A549 (cell line): Measurements from ENCODE around the gene CASP4. TPM values are rescaled to one million over a fixed set of nuclear protein-coding genes. Genes with fewer than 3 reads are reported as not detected.

Experiments used
- ATAC-seq, 2 experiments: fragments of 200-7000 bp in 1 of 2; fragments of >200 bp in 1 of 2; cut with Nextera tagmentation in 1 of 2; cut with Tn5 transposase in 1 of 2; 3 replicates each; pipeline versions ENCODE4 v1.8.0 to v1.9.1; 2018 to 2020; ENCODE audit warnings: mild to moderate bottlenecking in 1 of 2, moderate library complexity in 1 of 2
- CTCF ChIA-PET: fragments of 300-600 bp; sonication (Branson Sonifier 250); formaldehyde crosslinking; extraction: SDS; loops from one replicate; lab custom pipeline; 2021; ENCODE audit warnings: antibody characterized with exemption, inconsistent platforms; lab: Yijun Ruan, JAX
- POLR2A ChIA-PET: fragments of 350-600 bp; formaldehyde crosslinking; extraction: SDS; loops from one replicate; lab custom pipeline; 2021; ENCODE audit warnings: antibody characterized with exemption, inconsistent platforms; lab: Yijun Ruan, JAX
- DNase-seq, 2 experiments: peaks; one replicate each; pipeline versions ENCODE4 v3.0.0 to v3.0.0-alpha.2; 2011 to 2016; ENCODE audit warnings: low read depth in 1 of 2, low spot score in 1 of 2
- FAIRE-seq: peaks from 2 replicates; lab custom pipeline; 2011; peaks lifted over from hg19 to GRCh38; lab: Jason Lieb, UNC
- H3K27ac ChIP-seq, 2 experiments: fragments of >200 bp; sonication (Bioruptor Twin); formaldehyde crosslinking; 3 replicates each; pipeline ENCODE4 v1.5.1; 2016 to 2017
- H3K4me1 ChIP-seq: fragments of >200 bp; sonication (Bioruptor Twin); formaldehyde crosslinking; 3 replicates; pipeline ENCODE4 v1.6.1; 2016
- H3K4me2 ChIP-seq: fragments of >200 bp; sonication (Bioruptor Twin); formaldehyde crosslinking; 3 replicates; pipeline ENCODE4 v1.6.1; 2016
- H3K4me3 ChIP-seq: fragments of >200 bp; sonication (Bioruptor Twin); formaldehyde crosslinking; 3 replicates; pipeline ENCODE4 v1.5.1; 2016
- H3K9me3 ChIP-seq: fragments of >200 bp; sonication (Bioruptor Twin); formaldehyde crosslinking; 3 replicates; pipeline ENCODE4 v1.6.1; 2016
- BHLHE40 ChIP-seq: IDR thresholded peaks from 2 replicates; pipeline ENCODE4 v1.6.1; 2012; ENCODE audit warnings: low read depth, low read length, inconsistent platforms
- CBX2 ChIP-seq: fragments of 200-600 bp; sonication (generic); IDR thresholded peaks from 2 replicates; pipeline ENCODE4 v1.6.1; 2016; ENCODE audit warnings: low read depth, mild to moderate bottlenecking, borderline replicate concordance
- CBX8 ChIP-seq: fragments of 200-600 bp; sonication (generic); IDR thresholded peaks from 2 replicates; pipeline ENCODE4 v1.6.1; 2016
- CTCF ChIP-seq: fragments of >200 bp; sonication (Bioruptor Twin); formaldehyde crosslinking; IDR thresholded peaks from 3 replicates; pipeline ENCODE4 v1.5.1; 2016
- EHF ChIP-seq: fragments of 250-450 bp; sonication (Bioruptor Pico); IDR thresholded peaks from 2 replicates; pipeline ENCODE4 v1.5.0; 2020; ENCODE audit warnings: mild to moderate bottlenecking
- HMGXB4 ChIP-seq: fragments of 250-450 bp; sonication (Bioruptor Pico); IDR thresholded peaks from 2 replicates; pipeline ENCODE4 v1.5.0; 2021; ENCODE audit warnings: mild to moderate bottlenecking, moderate library complexity, borderline replicate concordance
- MAFK ChIP-seq: fragments of 450-650 bp; IDR thresholded peaks from 2 replicates; pipeline ENCODE4 v1.6.1; 2014; ENCODE audit not compliant: partially characterized antibody
- MYC ChIP-seq: IDR thresholded peaks from 2 replicates; pipeline ENCODE4 v1.6.1; 2012; ENCODE audit warnings: mild to moderate bottlenecking, inconsistent platforms, low read length, improper control_type of control experiment, borderline replicate concordance
- POLR2A ChIP-seq: IDR thresholded peaks from 2 replicates; pipeline ENCODE4 v1.6.1; 2012; ENCODE audit warnings: mild to moderate bottlenecking, low read length
- RAD21 ChIP-seq, 2 experiments: fragments of >200 bp in 1 of 2; sonication (Bioruptor Twin) in 1 of 2; formaldehyde crosslinking in 1 of 2; IDR thresholded peaks in 1 of 2; conservative IDR thresholded peaks in 1 of 2; 2 replicates in 1 of 2; 3 replicates in 1 of 2; pipeline ENCODE4 v1.6.1; 2012 to 2018; ENCODE audit warnings: inconsistent platforms in 1 of 2
- RARB ChIP-seq: fragments of 250-450 bp; sonication (Bioruptor Pico); IDR thresholded peaks from 2 replicates; pipeline ENCODE4 v1.8.0; 2021; ENCODE audit warnings: mild to moderate bottlenecking, moderate library complexity
- RFX5 ChIP-seq: fragments of 450-650 bp; IDR thresholded peaks from 2 replicates; pipeline ENCODE4 v1.7.1; 2014; ENCODE audit warnings: antibody characterized with exemption, mild to moderate bottlenecking, moderate library complexity
- RNF2 ChIP-seq: fragments of 200-600 bp; sonication (generic); IDR thresholded peaks from 2 replicates; pipeline ENCODE4 v1.6.1; 2016; ENCODE audit warnings: low read depth, mild to moderate bottlenecking, antibody characterized with exemption, moderate library complexity, borderline replicate concordance
- SMC3 ChIP-seq: fragments of >200 bp; sonication (Bioruptor Twin); formaldehyde crosslinking; IDR thresholded peaks from 3 replicates; pipeline ENCODE4 v1.6.1; 2018; ENCODE audit warnings: inconsistent platforms
- TFCP2L1 ChIP-seq: fragments of 250-450 bp; sonication (Bioruptor Pico); IDR thresholded peaks from 2 replicates; pipeline ENCODE4 v1.5.0; 2021; ENCODE audit warnings: mild to moderate bottlenecking
- TP53 ChIP-seq: fragments of 250-450 bp; sonication (Bioruptor Pico); IDR thresholded peaks from 2 replicates; pipeline ENCODE4 v1.5.0; 2021; ENCODE audit warnings: mild to moderate bottlenecking, moderate library complexity
- ZC3H11A ChIP-seq: fragments of 450-650 bp; IDR thresholded peaks from 2 replicates; pipeline ENCODE4 v1.6.1; 2014; ENCODE audit warnings: antibody characterized with exemption, mild to moderate bottlenecking
- WGBS: methylation state at CpG from one replicate; pipeline ENCODE4 v1.1.6; 2017; ENCODE audit errors: missing lambda C conversion rate; 5-methylcytosine and 5-hydroxymethylcytosine counted together
- polyA plus RNA-seq, 4 experiments: library from polyadenylated mRNA; depleted of rRNA in 3 of 4; stranded (reverse); fragments of >200 nt; fragmentation: RNase III in 1 of 4; extraction: RNeasy Plus Mini Kit Qiagen cat#74134 plus additional on column Dnase treatment in 1 of 4; gene quantifications; 2 replicates in 3 of 4; 3 replicates in 1 of 4; pipeline ENCODE4 v1.2.3, GENCODE V29; 2011 to 2017
- TF ChIP-seq, protein P1 (sequence below): IDR thresholded peaks from 2 replicates; pipeline ENCODE4 v1.6.1; 2012
- TF ChIP-seq, protein P2 (sequence below): IDR thresholded peaks from 2 replicates; pipeline ENCODE4 v1.6.1; 2012

CASP4 gene
- polyA plus RNA-seq, 2 of the 4 experiments (the other 2 are of a cell fraction): 5.5 to 9.7 TPM

DNA sequence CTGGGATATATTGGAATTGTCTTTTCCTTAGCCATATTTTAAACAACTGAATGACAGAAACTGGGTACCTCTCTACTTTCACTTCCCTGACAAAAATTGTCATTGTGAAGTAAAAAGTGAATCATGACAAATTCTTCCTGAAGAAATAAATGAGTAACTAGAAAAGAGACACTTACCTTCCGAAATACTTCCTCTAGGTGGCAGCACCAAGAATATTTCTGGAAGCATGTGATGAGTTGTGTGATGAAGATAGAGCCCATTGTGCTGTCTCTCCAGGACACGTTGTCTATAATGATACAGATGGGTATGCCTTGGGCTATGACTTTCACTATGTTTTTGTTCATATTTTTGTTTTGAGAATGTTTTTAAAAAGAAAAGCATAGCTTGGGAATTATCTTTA lies 21.5 kb downstream of the CASP4 start:
- POLR2A ChIA-PET: no interaction called here
- 3% methylated on average over 2 of the region's 2 CpGs for WGBS
- FAIRE-seq: no peak

GRCh38 chr11:104944076-104944475 lies 24.3 kb downstream of the CASP4 start:
- ChIA-PET POLR2A (no interaction called here), CTCF (no interaction called here)
- no peak overlapping the region for H3K4me2 ChIP-seq
- no peaks in the 10 kb centered on the region for H3K4me1 ChIP-seq
- H3K27ac ChIP-seq: no peak overlapping the region
- no peaks in the 10 kb centered on the region for H3K9me3 ChIP-seq
- TF ChIP-seq RFX5: no peak
- no peak for TF ChIP-seq CBX2
- TF ChIP-seq RAD21 (conservative IDR thresholded peaks at IDR 0.05 in 1 of 2, IDR thresholded peaks at IDR 0.05 in 1 of 2): no peak
- no peak for TF ChIP-seq RARB
- no peak for TF ChIP-seq MAFK
- TF ChIP-seq RNF2: no peak
- TF ChIP-seq CTCF: no peak
- TF ChIP-seq POLR2A: no peak
- no peak for TF ChIP-seq EHF
- no peak for TF ChIP-seq BHLHE40
- no peak for TF ChIP-seq CBX8
- TF ChIP-seq, protein P1, sequence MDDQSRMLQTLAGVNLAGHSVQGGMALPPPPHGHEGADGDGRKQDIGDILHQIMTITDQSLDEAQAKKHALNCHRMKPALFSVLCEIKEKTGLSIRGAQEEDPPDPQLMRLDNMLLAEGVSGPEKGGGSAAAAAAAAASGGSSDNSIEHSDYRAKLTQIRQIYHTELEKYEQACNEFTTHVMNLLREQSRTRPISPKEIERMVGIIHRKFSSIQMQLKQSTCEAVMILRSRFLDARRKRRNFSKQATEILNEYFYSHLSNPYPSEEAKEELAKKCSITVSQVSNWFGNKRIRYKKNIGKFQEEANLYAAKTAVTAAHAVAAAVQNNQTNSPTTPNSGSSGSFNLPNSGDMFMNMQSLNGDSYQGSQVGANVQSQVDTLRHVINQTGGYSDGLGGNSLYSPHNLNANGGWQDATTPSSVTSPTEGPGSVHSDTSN: no peak
- no peak for TF ChIP-seq MYC
- TF ChIP-seq ZC3H11A: no peak
- no peak for TF ChIP-seq HMGXB4 (CRISPR knock-in tag)
- ATAC-seq: no peak
- H3K4me3 ChIP-seq: no peak overlapping the region
- DNase-seq: no peak
- no peak for FAIRE-seq

More for the DNA sequence above, 21.5 kb downstream of the CASP4 start:
- no peaks in the 10 kb centered on the region for H3K4me1 ChIP-seq
- H3K9me3 ChIP-seq: no peaks in the 10 kb centered on the region
- ATAC-seq (peak in 1 of 2 experiments; percentile 75; a peak in 3 of 6 replicates), DNase-seq (peak; percentile 2 to 45)
- no peak for TF ChIP-seq POLR2A
- TF ChIP-seq, protein P2, sequence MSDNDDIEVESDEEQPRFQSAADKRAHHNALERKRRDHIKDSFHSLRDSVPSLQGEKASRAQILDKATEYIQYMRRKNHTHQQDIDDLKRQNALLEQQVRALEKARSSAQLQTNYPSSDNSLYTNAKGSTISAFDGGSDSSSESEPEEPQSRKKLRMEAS: no peak
- TF ChIP-seq SMC3: peak; percentile 20; the same call in 1 of the 3 replicates
- peak in 1 of 2 experiments; percentile 26; a peak in 2 of 5 replicates for TF ChIP-seq RAD21 (conservative IDR thresholded peaks at IDR 0.05 in 1 of 2, IDR thresholded peaks at IDR 0.05 in 1 of 2)
- TF ChIP-seq TFCP2L1 (CRISPR knock-in tag): no peak
- TF ChIP-seq CTCF: peak; percentile 23; the same call in 2 of the 3 replicates
- no peak for TF ChIP-seq TP53 (CRISPR knock-in tag)
- no peak overlapping the region for H3K4me2 ChIP-seq
- H3K27ac ChIP-seq: no peak overlapping the region
- CTCF ChIA-PET: interaction anchor here (0.8 to 1.8 kb wide), 3 partner anchors 11 to 238 kb away, joined by 3 to 7 read pairs (median 3); no protein-coding TSS in a partner anchor
- no peak overlapping the region for H3K4me3 ChIP-seq
